Daoy (cell line): Measurements from ENCODE around the gene NDUFS1. TPM values are rescaled to one million over a fixed set of nuclear protein-coding genes. Genes with fewer than 3 reads are reported as not detected.
"Not testable (repeated sequence)": the region's sequence is repeated elsewhere in the genome, so short reads cannot be mapped to it uniquely, and the experiment has no call there.

Source experiments
- DNase-seq: peaks from one replicate; pipeline ENCODE4 v3.0.0-alpha.2; 2015; ENCODE audit warnings: low read depth
- total RNA-seq: library from RNA; depleted of rRNA; stranded (reverse); fragments of >200 nt; shearing (Covaris generic); gene quantifications from 2 replicates; pipeline ENCODE4 v1.2.3, GENCODE V29; 2014

Gene NDUFS1
- total RNA-seq, 1 experiment from 2014 or later = 169 TPM

- not testable (repeated sequence) for DNase-seq
These were observed 3.2 kb upstream of the NDUFS1 start for GRCh38 chr2:206162401-206162800.

DNA sequence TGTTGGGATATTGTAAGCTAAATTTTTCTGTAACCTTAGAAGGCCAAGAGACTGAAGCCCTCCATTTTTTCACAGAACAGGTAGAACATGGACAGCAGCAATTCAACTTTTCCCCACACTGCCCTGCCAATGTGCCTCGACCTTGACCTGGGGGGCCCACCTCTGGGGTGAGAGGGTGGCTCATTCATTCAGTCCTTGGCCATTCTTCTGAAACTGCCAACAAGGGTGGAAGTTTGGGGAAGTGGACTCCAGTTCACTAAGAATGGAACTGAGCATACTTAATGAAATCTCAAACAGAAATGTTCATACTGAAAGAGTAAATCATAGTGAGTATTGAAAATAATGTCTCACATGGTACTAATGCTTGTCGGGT is 1.5 kb upstream of the NDUFS1 start:
- no peak for DNase-seq

DNA sequence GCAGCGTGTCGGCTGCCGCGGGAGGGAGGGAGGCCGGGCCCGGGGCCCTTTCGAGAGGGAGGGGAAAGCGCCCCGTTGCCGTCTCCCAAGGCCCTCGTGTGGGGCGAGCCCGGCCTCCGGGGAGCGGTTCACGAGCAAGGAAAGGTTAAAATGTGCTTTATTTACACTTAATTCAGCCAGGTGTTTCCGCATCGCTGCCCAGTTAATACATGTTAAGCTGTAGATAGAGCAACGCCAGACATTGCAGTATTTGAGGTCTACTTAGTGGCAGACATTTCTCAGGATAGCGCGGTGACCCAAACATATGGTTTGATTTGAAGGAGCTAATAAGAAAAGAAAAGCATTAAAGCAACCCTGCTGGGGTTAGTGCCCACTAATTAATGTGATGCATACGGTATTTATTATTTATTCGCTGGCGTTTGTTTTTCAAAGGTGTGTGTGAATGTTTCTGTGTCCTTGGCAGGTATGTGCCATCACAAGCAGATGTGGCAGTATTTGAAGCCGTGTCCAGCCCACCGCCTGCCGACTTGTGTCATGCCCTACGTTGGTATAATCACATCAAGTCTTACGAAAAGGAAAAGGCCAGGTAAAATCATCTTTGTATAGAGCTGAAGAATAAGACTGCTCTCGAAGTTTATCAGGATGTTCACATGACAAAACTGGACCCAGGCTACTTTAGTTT is 1.0 kb upstream of the NDUFS1 start:
- DNase-seq = no peak

- no peak for DNase-seq
These were observed 490 bp downstream of the NDUFS1 start for GRCh38 chr2:206158563-206159345.

DNA sequence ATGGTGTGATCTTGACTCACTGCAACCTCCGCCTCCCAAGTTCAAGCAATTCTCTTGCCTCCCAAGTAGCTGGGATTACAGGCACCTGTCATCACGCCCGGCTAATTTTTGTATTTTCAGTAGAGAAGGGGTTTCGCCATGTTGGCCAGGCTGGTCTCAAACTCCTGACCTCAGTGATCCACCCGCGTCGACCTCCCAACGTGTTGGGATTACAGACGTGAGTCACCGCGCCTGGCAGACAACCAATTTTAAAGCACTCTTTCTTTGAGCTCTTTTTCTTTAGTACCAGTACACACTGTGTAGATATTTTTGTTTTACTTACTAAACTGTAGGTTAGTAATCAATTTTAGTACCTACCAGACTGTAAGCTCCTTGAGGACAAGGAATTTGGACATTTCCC is 2.2 kb downstream of the NDUFS1 start:
- not testable (repeated sequence) for DNase-seq

DNA sequence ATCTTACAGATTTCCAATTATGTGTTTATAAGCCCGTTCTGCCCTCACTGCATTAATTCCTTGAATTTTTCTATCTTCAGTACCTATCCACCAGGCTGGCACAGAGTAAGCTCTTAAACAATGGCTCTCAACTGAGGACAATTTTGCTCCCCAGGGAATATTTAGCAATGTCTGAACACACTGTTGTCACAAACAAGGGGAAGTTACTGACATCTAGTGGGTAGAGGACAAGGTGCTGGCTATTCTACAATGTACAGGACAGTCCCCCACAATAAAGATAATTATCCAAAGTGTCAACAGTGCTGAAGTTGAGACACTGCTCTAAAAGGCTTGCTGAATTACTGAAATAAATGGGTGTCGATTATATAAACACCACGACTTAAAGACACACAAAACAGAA is 5.0 kb downstream of the NDUFS1 start:
- DNase-seq = no peak

DNA sequence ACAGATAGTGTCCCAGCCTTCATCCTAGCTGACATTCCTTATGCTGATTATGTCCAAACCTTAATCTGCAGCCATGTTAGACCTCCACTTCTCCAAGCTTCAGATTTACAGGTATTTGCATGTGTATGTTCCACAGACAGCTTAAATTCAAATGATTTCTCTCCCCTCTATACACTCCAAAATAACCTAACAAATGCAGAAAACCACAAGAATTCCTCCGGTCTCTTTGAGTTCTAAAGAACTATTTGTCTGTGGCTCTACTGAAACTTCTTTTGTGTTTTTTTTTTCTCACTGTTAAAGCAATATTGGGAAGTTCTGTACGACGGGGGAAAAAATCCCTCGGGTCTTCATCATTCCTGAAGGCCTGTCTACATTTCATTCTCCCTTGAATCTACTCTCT is 8.6 kb downstream of the NDUFS1 start:
- no peak for DNase-seq

DNA sequence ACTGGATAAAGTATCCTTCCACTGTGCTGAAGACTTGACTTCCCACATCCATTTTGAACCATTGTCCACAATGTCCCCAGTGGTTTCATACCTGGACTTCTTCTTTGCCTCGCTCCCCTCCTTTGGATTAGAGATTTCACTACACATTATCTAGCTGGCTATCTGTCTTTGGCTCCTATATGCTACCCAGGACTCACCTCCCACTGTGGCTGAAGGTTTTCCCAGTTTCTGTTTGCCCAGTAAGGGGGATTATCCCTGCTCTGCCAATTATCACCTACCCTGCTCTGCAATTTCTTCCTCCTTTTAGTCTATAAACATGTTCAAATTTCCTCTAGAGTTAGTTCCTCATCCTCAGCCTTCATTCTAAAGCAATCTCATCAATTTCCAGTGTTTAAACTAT is 9.1 kb downstream of the NDUFS1 start:
- DNase-seq = no peak

GRCh38 chr2:206149330-206149729 is 9.9 kb downstream of the NDUFS1 start:
- no peak for DNase-seq

DNA sequence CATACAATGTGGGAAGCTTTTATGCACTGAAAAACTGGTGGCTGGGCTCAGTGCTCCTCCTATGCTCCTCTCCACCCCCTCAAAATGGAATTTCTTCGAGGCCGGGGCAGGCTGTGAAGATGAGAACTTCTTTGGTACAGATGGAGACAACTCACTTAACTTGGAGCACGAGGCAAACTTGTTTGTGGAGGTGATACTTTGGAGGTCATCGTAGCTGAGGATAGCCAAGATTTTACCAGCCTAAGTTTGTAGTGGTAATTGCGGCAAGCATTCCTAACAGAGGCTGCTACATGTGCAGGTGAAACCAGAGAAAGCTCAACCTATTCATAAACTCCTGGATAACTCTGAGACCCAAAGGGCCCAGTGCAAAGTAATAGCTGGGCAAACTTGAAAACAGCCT is 13.6 kb downstream of the NDUFS1 start:
- DNase-seq = no peak

- no peak for DNase-seq
These were observed 14.9 kb downstream of the NDUFS1 start for GRCh38 chr2:206144383-206144782.

DNA sequence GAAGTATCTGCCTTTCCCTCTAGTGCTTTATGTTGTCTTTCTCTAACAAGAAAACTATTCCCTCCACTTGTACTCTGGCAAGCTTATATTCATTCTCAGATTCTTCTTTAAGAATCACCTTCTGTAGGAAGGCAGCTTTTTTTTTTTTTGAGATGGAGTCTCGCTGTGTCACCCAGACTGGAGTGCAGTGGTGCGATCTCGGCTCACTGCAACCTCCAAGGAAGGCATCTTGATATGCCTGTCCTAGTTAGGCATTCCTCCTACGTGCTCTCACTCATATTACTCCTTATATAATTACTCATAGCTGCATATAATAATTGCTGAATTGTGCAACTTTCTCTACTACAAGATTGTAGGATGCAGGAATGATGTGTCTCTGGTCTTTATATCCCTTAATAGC is 15.8 kb downstream of the NDUFS1 start:
- DNase-seq = no peak

DNA sequence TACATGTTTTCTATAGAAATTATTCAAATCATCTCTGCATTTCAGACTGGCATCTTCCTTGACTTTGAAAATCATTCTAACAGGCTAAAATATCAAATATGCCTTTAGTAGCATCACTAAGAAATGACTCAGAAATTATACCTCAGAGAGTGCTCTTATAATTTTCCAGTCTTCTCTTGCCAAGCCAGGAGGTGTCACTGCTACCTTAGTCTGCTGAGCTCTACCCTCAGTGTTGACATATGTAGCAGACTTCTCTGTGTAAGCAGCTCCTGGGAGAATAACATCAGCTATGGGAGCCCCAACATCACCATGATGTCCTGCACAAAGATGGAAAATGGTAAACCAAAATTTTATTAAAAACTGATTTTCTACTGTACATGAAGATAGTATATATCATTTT is 31.6 kb downstream of the NDUFS1 start:
- DNase-seq = peak; percentile 2

GRCh38 chr2:206125901-206126300 is 33.3 kb downstream of the NDUFS1 start:
- DNase-seq = no peak

GRCh38 chr2:206122569-206122968 is 36.7 kb downstream of the NDUFS1 start:
- not testable (repeated sequence) for DNase-seq

- DNase-seq = no peak
These were observed 43.0 kb downstream of the NDUFS1 start for GRCh38 chr2:206116278-206116677.

DNA sequence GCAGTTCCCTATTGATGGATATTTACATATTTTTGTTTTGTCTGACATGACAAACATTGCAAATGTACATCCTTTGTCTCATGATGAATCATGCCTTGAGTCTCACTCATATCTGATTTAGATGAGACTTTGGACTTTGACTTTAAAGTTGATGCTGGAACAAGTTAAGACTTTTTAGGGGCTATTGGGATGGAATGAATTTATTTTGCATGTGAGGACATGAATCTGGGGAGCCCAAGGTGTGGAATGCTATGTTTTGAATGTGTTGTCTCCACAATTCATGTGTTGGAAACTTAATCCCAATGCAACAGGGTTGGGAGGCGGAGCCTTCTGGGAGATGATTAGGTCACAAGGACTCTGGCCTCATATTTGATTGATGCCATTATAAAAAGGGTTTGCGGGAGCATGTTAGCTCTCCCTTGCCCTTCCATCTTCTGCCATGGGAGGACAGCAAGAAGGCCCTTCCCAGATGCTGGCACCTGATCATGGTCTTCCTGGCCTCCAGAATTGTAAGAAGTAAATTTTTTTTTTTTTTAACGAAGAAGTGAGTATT is 44.1 kb downstream of the NDUFS1 start:
- DNase-seq = no peak

- DNase-seq = no peak
These were observed 46.2 kb downstream of the NDUFS1 start for GRCh38 chr2:206112846-206113547.

- no peak for DNase-seq
These were observed 47.1 kb downstream of the NDUFS1 start for GRCh38 chr2:206112108-206112507.

- DNase-seq = no peak
These were observed 50.5 kb downstream of the NDUFS1 start for GRCh38 chr2:206108713-206109112.

- no peak for DNase-seq
These were observed 53.7 kb downstream of the NDUFS1 start for GRCh38 chr2:206105541-206105940.

DNA sequence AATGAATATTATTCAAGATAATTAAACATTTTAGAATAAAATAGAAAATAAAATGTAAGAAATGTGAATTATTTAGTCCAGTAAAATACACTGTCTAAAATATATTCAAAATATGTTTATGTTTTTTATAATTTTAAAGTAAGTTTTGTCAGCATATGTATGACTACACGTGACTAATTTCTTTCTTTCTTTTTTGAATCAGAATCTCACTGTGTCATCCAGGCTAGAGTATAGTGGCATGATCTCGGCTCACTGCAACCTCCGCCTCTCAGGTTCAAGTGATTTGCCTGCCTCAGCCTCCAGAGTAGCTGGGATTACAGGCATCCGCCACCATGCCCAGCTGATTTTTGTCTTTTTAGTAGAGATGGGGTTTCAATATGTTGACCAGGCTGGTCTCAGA is 54.2 kb downstream of the NDUFS1 start:
- DNase-seq = no peak

DNA sequence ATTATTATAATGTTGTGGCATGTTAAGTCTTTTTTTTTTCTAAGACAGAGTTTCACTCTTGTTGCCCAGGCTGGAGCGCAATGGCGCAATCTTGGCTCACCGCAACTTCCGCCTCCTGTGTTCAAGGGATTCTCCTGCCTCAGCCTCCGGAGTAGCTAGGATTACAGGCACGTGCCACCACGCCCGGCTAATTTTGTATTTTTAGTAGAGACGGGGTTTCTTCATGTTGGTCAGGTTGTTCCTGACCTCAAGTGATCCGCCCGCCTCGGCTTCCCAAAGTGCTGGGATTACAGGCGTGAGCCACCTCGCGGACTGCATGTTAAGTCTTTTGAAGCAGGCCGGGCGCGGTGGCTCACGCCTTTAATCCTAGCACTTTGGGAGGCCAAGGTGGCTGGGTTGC is 60.4 kb downstream of the NDUFS1 start:
- not testable (repeated sequence) for DNase-seq
